Stimulated activated CD8-positive, alpha-beta memory T cell treated with anti-CD3 and anti-CD28 coated beads, Interleukin-4, amount 100 ng/mL, for 24 hours (primary cell): ENCODE data around the gene TULP1.
"Not testable (repeated sequence)": the region's sequence is repeated elsewhere in the genome, so short reads cannot be mapped to it uniquely, and the experiment has no call there.

Source experiments
- DNase-seq: peaks from one replicate; pipeline ENCODE4 v3.0.0-alpha.2; 2020; ENCODE audit warnings: low read depth

Gene TULP1

GRCh38 chr6:35521235-35521634 lies 8.5 kb upstream of the TULP1 start:
- DNase-seq: no peak

GRCh38 chr6:35519313-35520015 lies 6.8 kb upstream of the TULP1 start:
- no peak for DNase-seq

- no peak for DNase-seq
Observed at GRCh38 chr6:35518566-35519312, 6.0 kb upstream of the TULP1 start.

- not testable (repeated sequence) for DNase-seq
Observed at GRCh38 chr6:35517978-35518377, 5.3 kb upstream of the TULP1 start.

- no peak for DNase-seq
Observed at GRCh38 chr6:35516712-35517111, 4.0 kb upstream of the TULP1 start.

- DNase-seq: not testable (repeated sequence)
Observed at GRCh38 chr6:35515939-35516338, 3.2 kb upstream of the TULP1 start.

GRCh38 chr6:35514587-35514986 lies 1.9 kb upstream of the TULP1 start:
- no peak for DNase-seq

DNA sequence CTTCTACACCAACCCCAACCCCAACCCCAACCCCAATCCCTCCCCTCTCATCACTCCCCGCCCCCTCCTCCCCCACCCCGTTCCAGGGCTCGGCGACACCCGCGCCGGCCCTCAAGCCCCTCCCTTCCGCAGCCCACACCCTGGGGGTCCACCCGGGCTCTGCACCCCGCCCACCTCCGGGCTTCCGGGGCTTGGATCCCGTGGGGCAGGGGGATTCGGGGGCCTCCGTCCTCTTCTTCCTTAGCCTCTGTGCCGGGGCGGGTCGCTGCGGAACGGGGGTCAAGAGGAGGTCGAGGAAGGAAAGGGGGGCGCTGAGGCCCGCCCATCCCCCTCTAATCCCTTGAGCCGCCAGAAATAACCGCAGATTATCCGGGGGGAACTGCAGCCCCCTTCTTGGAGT lies 690 bp downstream of the TULP1 start:
- no peak for DNase-seq

GRCh38 chr6:35511562-35511941 lies 1.1 kb downstream of the TULP1 start:
- DNase-seq: no peak

GRCh38 chr6:35510916-35511561 lies 1.7 kb downstream of the TULP1 start:
- no peak for DNase-seq

DNA sequence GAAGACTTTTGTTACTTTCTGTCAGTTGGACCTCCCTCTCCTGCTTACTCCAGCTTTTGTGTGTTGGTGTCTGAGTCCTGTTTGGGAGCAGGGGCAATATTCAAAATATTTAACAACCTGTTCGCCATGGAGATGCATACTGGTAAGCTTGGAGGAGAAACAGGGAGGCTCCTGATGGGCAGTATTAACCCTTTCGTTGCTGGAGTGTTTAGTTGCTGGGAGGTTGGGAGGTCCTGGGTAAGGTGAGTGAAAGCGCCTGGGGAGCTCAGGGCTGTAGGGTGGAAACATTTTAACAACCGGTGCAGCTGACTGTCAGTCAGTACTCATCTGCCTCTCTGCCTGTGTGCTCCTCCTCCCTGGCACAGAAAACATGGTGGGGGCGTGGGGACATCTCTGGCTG lies 4.2 kb downstream of the TULP1 start:
- DNase-seq: no peak

GRCh38 chr6:35508027-35508426 lies 4.7 kb downstream of the TULP1 start:
- no peak for DNase-seq

DNA sequence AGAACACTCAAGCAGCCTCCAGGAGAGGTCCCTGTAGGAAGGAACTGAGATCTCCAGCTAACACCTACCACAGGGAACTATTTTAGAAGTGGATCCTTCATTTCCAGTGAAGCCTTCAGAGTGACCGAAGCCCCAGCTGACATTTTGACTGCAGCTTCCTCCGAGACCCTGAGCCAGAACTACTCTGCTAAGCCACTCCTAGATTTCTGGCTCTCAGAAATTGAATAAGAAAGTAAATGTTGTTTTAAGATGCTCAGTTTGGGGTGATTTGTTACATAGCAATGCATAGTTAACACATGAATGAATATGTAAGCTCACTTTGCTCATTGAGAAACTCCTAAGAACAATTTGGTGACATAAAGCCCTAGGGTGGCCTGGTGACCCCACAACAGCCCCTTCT lies 5.5 kb downstream of the TULP1 start:
- DNase-seq: no peak

- no peak for DNase-seq
Observed at GRCh38 chr6:35506536-35506935, 6.2 kb downstream of the TULP1 start.

- DNase-seq: no peak
Observed at GRCh38 chr6:35505999-35506412, 6.7 kb downstream of the TULP1 start.

DNA sequence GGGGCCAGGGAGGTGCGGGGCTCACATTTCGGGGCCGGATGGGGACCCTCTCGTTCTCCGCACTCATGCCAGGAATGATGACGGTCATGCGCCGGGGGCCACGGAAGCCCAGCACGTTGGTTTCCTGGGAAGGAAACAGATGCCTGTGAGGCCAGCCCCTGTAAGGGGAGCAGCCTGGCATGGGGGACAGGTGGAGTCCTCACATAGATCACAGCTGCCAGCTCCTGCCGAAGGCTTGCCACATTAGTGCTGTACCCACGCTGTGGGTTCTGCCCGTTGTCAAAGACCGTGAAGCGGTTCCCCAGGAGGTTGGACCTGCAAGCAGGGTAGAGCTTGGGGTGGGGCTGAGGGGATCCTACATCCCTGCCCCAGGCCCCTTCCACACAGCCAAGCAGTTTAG lies 9.2 kb downstream of the TULP1 start:
- no peak for DNase-seq

GRCh38 chr6:35501784-35502183 lies 10.9 kb downstream of the TULP1 start:
- no peak for DNase-seq

DNA sequence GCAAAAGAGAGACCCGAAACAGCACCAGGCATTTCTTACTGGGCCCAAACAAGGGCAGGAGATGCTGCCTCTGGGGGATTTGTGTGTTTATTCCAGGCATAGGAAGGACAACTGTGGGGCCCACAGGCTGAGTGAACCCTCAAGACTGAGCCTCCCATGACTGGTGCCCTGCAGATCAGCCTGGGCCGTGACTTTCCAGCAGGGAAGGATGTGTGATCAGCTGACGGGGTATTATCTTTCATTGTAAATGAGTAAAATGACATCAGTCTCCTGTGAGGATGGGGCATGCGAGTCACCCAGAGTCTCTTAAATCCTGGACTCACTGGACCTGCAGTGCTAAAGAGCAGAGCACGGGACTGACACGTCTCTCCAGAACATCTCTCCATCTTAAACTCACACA lies 11.9 kb downstream of the TULP1 start:
- DNase-seq: no peak

DNA sequence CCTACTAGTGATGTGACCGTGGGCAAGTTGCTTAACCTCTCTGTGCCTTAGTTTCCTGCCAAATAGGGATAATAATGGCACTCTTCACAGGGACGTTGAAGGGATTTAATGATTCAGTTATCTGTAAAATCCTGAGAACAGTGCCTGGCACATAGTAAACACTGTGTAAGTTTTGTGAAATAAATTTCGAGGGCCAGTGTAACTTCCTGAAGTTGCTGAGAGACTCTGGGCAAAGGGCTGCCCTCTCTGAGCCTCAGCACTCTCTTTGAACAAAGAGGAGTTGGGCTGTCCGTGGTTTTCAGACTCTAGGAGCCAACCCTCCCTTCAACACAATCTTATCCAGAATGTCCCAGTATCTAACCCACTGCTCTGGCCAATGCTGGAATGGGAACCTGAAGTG lies 13.3 kb downstream of the TULP1 start:
- no peak for DNase-seq

GRCh38 chr6:35498422-35499067 lies 14.2 kb downstream of the TULP1 start:
- no peak for DNase-seq

DNA sequence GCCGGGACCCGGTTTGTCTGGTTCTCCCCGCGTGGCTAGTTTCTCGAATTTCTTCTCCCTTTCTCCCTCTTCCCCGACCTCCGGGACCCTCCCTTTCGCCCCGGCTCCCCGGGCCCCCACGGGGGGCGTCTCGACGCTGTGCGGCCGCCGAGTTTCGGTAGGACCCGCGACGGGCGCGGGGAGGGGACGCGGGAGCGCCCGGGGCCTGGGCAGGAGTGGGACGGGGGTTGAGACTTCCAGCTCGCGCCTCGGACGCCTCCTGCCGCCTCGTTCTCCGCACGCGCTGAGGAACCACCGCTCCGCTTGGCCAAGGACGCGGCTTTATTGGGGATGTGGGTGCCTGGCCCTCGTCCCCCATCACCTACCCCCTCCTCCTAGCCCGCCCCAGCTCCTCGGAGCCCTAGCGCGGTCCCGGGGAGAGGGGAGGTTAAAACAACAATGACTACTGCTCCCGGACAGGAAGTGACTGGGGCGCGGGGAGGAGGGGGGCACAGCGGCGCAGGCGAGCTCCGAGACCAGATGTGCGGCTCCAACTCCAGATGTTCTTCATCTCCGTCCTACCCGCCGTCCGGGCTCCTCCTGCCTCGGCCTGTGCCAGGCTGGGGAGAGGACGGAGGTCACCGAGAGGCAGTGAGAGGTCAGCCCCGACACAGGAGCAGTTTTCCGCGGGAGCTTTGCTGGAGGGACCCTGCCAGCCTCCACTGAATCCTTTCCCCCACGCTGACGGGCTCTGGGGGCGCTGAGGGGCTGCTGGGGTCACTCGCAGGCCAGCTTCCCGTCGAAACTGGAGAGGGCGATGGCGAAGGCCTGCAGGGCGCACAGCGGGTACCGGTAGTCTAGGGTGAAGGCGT lies 14.9 kb downstream of the TULP1 start:
- DNase-seq: peak; percentile 43
